Activated CD8-positive, alpha-beta T cell treated with anti-CD3 and anti-CD28 coated beads for 36 hours (primary cell): ENCODE data around the gene C1QC. TPM values are rescaled to one million over a fixed set of nuclear protein-coding genes. Genes with fewer than 3 reads are reported as not detected.
A peak's percentile ranks its signal among the peaks of the same experiment; 100 is the strongest.
"Not testable (repeated sequence)": the region's sequence is repeated elsewhere in the genome, so short reads cannot be mapped to it uniquely, and the experiment has no call there.

Source experiments
- ATAC-seq: fragments of 200-7000 bp; cut with Tn5 transposase; one replicate; pipeline ENCODE4 v1.10.0; 2021; ENCODE audit warnings: mild to moderate bottlenecking, moderate library complexity
- CTCF ChIA-PET: fragments of 350-600 bp; sonication (Branson Sonifier 250); formaldehyde crosslinking; loops from one replicate; lab custom pipeline; 2021; ENCODE audit warnings: antibody characterized with exemption; lab: Charles Lee
- POLR2A ChIA-PET: fragments of 350-600 bp; sonication (Branson Sonifier 250); formaldehyde crosslinking; loops from one replicate; lab custom pipeline; 2021; ENCODE audit warnings: antibody characterized with exemption; lab: Charles Lee
- DNase-seq: peaks from one replicate; pipeline ENCODE4 v3.0.0-alpha.2; 2020
- H3K27ac Mint-ChIP-seq: one replicate; pipeline ENCODE4 v1.8.0; 2021; ENCODE audit warnings: mild to moderate bottlenecking, mixed read lengths
- H3K27me3 Mint-ChIP-seq: one replicate; pipeline ENCODE4 v1.8.0; 2021; ENCODE audit warnings: mixed read lengths
- H3K36me3 Mint-ChIP-seq: one replicate; pipeline ENCODE4 v1.8.0; 2021; ENCODE audit warnings: low read depth, mixed read lengths
- H3K4me1 Mint-ChIP-seq: one replicate; pipeline ENCODE4 v1.8.0; 2021; ENCODE audit warnings: low read depth, mixed read lengths
- H3K4me3 Mint-ChIP-seq: one replicate; pipeline ENCODE4 v1.8.0; 2021; ENCODE audit warnings: mild to moderate bottlenecking, moderate library complexity, mixed read lengths
- H3K9me3 Mint-ChIP-seq: one replicate; pipeline ENCODE4 v1.8.0; 2021; ENCODE audit warnings: mixed read lengths
- CTCF ChIP-seq: fragments of 200-600 bp; IDR thresholded peaks from one replicate; pipeline ENCODE4 v1.8.0; 2022; ENCODE audit warnings: antibody characterized with exemption, mild to moderate bottlenecking
- intact Hi-C: fragments of 100-400 bp; cut with micrococcal nuclease; formaldehyde crosslinking; loops from one replicate; pipeline ENCODE4 v1.10.0; 2022
- total RNA-seq, 2 experiments: library from RNA; stranded (reverse); gene quantifications; one replicate each; pipeline ENCODE4 v1.2.3, GENCODE V29; 2021

C1QC gene
- total RNA-seq, 2 experiments from 2014 or later = not detected

- CTCF ChIA-PET = interaction anchor here (0.7 to 1.2 kb wide), 2 partner anchors 18 to 31 kb away, joined by 3 to 4 read pairs; no protein-coding TSS in a partner anchor
Observed at GRCh38 chr1:22674410-22674749, 30.9 kb downstream of the C1QC start.

GRCh38 chr1:22676151-22676550 is 32.7 kb downstream of the C1QC start:
- DNase-seq, H3K4me1 Mint-ChIP-seq, H3K27ac Mint-ChIP-seq, H3K9me3 Mint-ChIP-seq, H3K4me3 Mint-ChIP-seq, ATAC-seq, H3K36me3 Mint-ChIP-seq, intact Hi-C loops: not testable (repeated sequence)
- CTCF ChIA-PET = interaction anchor here (1.4 kb wide), 1 partner anchor 213 kb away, joined by 3 read pairs; no protein-coding TSS in a partner anchor
- peaks cover 31% of the 10 kb centered on the region for H3K27me3 Mint-ChIP-seq
- POLR2A ChIA-PET = interaction anchor here (0.6 kb wide), 1 partner anchor 927 kb away, joined by 5 read pairs; no protein-coding TSS in a partner anchor

More at GRCh38 chr1:22674410-22674749, 30.9 kb downstream of the C1QC start:
- no peak overlapping the region for H3K4me3 Mint-ChIP-seq
- TF ChIP-seq CTCF = no peak
- intact Hi-C loops = no loop called here
- no peaks in the 10 kb centered on the region for H3K36me3 Mint-ChIP-seq
- H3K27me3 Mint-ChIP-seq = peaks cover 39% of the 10 kb centered on the region
- H3K9me3 Mint-ChIP-seq = no peaks in the 10 kb centered on the region
- ATAC-seq (peak; percentile 17), DNase-seq (no peak)
- no peak overlapping the region for H3K27ac Mint-ChIP-seq
- POLR2A ChIA-PET = no interaction called here
- H3K4me1 Mint-ChIP-seq = no peaks in the 10 kb centered on the region

- Mint-ChIP-seq H3K4me3 (no peak overlapping the region), H3K4me1 (no peaks in the 10 kb centered on the region), H3K36me3 (no peaks in the 10 kb centered on the region), H3K27ac (no peak overlapping the region), H3K9me3 (no peaks in the 10 kb centered on the region), H3K27me3 (peaks cover 25% of the 10 kb centered on the region)
- DNase-seq = no peak
- TF ChIP-seq CTCF = no peak
- CTCF ChIA-PET = interaction anchor here (1.2 to 1.4 kb wide), 2 partner anchors 184 to 212 kb away, joined by 3 read pairs; no protein-coding TSS in a partner anchor
- POLR2A ChIA-PET = no interaction called here
- intact Hi-C loops = no loop called here
- ATAC-seq = no peak
Observed at GRCh38 chr1:22676916-22677583, 33.6 kb downstream of the C1QC start.

- H3K27ac Mint-ChIP-seq = no peak overlapping the region
- no peaks in the 10 kb centered on the region for H3K36me3 Mint-ChIP-seq
- H3K9me3 Mint-ChIP-seq = no peaks in the 10 kb centered on the region
- ATAC-seq (no peak), DNase-seq (no peak)
- H3K27me3 Mint-ChIP-seq = peaks cover 17% of the 10 kb centered on the region
- no peak overlapping the region for H3K4me3 Mint-ChIP-seq
- intact Hi-C loops = no loop called here
- no peaks in the 10 kb centered on the region for H3K4me1 Mint-ChIP-seq
- ChIA-PET CTCF (interaction anchor here (1.2 kb wide), 1 partner anchor 183 kb away, joined by 3 read pairs; no protein-coding TSS in a partner anchor), POLR2A (no interaction called here)
- TF ChIP-seq CTCF = no peak
Observed at GRCh38 chr1:22677931-22678896, 34.8 kb downstream of the C1QC start.

GRCh38 chr1:22680726-22681125 is 37.3 kb downstream of the C1QC start:
- Mint-ChIP-seq H3K9me3 (no peaks in the 10 kb centered on the region), H3K27me3 (peaks cover 10% of the 10 kb centered on the region), H3K4me1 (no peaks in the 10 kb centered on the region), H3K27ac (no peak overlapping the region), H3K36me3 (no peaks in the 10 kb centered on the region), H3K4me3 (no peak overlapping the region)
- CTCF ChIA-PET = no interaction called here
- no peak for TF ChIP-seq CTCF
- DNase-seq (no peak), ATAC-seq (no peak)
- POLR2A ChIA-PET = no interaction called here
- intact Hi-C loops = no loop called here
